GM21528 (cell line): ENCODE data around the gene EVA1C.
"Not testable (repeated sequence)": the region's sequence is repeated elsewhere in the genome, so short reads cannot be mapped to it uniquely, and the experiment has no call there.

Source experiments
- ATAC-seq: cut with Tn5 transposase; IDR thresholded peaks from one replicate; pipeline ENCODE4 v1.9.1; 2021; ENCODE audit warnings: mild to moderate bottlenecking, moderate library complexity; ENCODE audit not compliant: unreplicated experiment, low FRiP score

Gene EVA1C

GRCh38 chr21:32521736-32522355 is 109.3 kb downstream of the EVA1C start:
- ATAC-seq: no peak

- no peak for ATAC-seq
Measured at GRCh38 chr21:32523463-32523862, 111.0 kb downstream of the EVA1C start.

GRCh38 chr21:32523988-32524719 is 111.6 kb downstream of the EVA1C start:
- ATAC-seq: no peak

GRCh38 chr21:32525282-32525681 is 112.8 kb downstream of the EVA1C start:
- no peak for ATAC-seq

GRCh38 chr21:32529679-32530078 is 117.2 kb downstream of the EVA1C start:
- no peak for ATAC-seq

GRCh38 chr21:32530809-32531208 is 118.3 kb downstream of the EVA1C start:
- ATAC-seq: not testable (repeated sequence)

- not testable (repeated sequence) for ATAC-seq
Measured at GRCh38 chr21:32531561-32531960, 119.1 kb downstream of the EVA1C start.

GRCh38 chr21:32532636-32533035 is 120.1 kb downstream of the EVA1C start:
- ATAC-seq: no peak

- ATAC-seq: no peak
Measured at GRCh38 chr21:32533053-32533452, 120.5 kb downstream of the EVA1C start.

- ATAC-seq: no peak
Measured at GRCh38 chr21:32533611-32534010, 121.1 kb downstream of the EVA1C start.

- ATAC-seq: no peak
Measured at GRCh38 chr21:32534113-32534512, 121.6 kb downstream of the EVA1C start.

DNA sequence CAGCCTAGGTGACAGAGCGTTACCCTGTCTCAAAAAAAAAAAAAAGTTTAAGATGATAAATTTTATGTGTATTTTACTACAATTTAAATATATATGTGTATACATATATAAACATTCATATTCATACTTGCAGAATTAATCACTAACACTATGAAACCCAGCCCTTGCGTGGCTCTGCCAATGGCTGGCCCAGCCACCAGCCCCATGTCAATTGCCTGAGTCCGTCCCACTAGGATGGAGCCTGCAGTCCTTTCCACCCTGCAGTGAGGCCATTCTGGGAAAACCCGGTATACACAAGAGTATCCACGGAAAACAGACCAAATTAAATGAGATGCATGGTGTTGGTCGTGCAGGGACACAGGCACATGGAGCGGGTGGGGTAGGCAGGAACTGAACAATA is 123.1 kb downstream of the EVA1C start:
- ATAC-seq: no peak

DNA sequence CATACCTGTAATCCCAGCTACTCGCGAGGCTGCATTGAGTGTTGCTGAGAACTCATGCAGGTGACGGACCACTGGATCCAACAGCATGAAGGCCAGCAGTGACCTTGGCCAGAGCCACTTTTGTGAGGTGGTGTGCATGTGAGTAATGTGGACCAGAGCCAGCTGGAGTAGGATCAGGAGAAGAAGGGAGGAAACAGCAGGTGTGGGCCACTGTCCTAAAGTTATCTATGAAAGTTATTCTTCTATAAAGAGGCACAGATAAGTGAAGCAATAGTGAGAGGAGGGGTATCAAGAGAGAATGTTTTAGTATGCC is 125.0 kb downstream of the EVA1C start:
- ATAC-seq: no peak

DNA sequence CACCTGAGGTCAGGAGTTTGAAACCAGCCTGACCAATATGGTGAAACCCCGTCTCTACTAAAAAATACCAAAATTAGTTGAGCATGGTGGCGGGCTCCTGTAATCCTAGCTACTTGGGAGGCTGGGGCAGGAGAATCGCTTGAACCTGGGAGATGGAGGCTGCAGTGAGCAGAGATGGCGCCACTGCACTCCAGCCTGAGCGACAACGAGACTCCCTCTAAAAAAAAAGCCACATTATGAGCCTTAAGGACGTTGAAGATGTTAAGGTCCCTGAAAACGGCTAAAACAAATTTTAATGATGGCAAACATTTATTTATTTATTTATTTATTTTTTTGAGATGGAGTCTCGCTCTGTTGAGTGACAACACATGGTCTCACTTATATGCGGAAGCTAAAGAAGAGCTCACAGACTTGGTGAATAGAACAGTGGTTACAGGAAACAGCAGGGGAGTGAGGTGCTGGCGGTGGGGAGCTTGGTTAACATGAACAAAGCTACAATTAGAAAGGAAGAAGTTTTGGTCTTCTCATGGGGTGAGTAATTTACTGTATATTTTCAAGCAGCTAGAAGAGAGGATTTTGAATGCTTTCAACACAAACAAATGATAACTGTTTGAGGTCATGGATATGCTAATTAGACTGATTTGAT is 125.8 kb downstream of the EVA1C start:
- no peak for ATAC-seq

- no peak for ATAC-seq
Measured at GRCh38 chr21:32539378-32539777, 126.9 kb downstream of the EVA1C start.

- ATAC-seq: not testable (repeated sequence)
Measured at GRCh38 chr21:32543056-32543455, 130.6 kb downstream of the EVA1C start.

- ATAC-seq: no peak
Measured at GRCh38 chr21:32543975-32544374, 131.5 kb downstream of the EVA1C start.

- ATAC-seq: no peak
Measured at GRCh38 chr21:32544697-32545096, 132.2 kb downstream of the EVA1C start.

DNA sequence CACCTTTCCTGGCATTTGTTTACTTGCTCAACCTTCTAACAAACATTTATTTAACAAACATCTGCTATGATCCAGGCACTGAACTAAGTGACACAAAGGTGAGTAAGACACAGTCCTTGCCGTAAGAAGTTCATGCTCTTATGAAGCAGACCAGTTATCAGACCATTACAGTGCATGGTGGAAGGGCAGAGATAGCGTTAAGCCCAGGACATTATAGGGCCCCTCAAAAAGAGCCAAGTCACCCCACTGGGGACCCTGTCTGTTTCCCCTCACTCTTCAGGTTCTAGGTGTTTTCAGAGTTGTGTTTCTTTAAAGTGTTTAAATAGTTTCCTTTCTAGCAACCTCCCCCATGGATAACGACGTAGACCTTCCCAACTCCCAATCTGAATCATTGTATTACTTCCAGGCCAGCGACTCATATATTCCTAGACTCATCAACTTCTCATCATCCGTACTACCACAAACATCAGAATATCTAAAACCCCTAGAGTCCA is 133.5 kb downstream of the EVA1C start:
- ATAC-seq: no peak

DNA sequence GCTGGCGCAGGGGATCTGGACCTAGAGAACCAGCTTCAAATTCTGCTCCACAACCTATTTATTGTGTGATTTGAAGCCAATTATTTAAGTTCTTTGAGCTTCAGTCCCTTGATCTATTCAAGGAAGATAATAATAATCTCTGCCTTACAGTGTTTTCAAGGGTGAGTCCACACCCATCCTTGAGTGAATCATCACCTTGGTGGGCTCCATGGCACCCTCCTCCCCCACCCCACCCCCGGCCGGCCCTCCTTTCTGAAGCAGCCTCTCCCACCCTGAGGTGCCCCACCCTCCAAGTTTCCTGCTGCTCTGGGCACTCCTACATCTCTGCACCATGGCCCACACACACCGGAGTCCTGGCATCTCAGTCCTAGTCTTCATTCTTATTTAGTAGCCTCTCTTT is 134.5 kb downstream of the EVA1C start:
- ATAC-seq: no peak

DNA sequence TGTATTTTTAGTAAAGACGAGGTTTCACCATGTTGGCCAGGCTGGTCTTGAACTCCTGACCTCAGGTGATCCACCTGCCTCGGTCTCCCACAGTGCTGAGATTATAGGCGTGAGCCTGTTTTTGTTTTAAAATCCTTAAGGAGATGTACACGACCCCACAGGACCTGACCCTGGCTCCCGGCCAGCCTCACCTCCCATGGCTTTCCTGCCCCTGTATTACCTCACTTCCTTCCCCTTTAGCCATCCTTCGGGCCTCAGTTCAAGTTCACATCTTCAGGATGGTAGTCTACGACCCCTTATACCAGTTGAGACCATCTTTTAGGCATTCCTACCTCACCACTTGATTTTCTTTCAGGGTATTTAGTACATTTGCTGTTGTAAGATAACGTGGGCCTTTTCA is 136.5 kb downstream of the EVA1C start:
- ATAC-seq: no peak

GRCh38 chr21:32549440-32549839 is 136.9 kb downstream of the EVA1C start:
- ATAC-seq: no peak
